H9 (cell line): ENCODE results near the gene LGALS9. TPM values are rescaled to one million over a fixed set of nuclear protein-coding genes. Genes with fewer than 3 reads are reported as not detected.

Experiments used
- DNase-seq: peaks from one replicate; pipeline ENCODE4 v3.0.0-alpha.2; 2017
- H2AFZ ChIP-seq: one replicate; pipeline ENCODE4 v1.6.1; 2013; ENCODE audit warnings: mild to moderate bottlenecking, low read length, control low read depth, moderate library complexity
- H2AK5ac ChIP-seq: 2 replicates; pipeline ENCODE4 v1.6.1; 2013; ENCODE audit warnings: low read length, control low read depth, mixed read lengths; ENCODE audit not compliant: insufficient read length
- H2BK120ac ChIP-seq: one replicate; pipeline ENCODE4 v1.6.1; 2013; ENCODE audit warnings: low read depth, mild to moderate bottlenecking, low read length, control low read depth, inconsistent platforms; ENCODE audit not compliant: poor library complexity, severe bottlenecking
- H2BK12ac ChIP-seq: 2 replicates; pipeline ENCODE4 v1.6.1; 2013; ENCODE audit warnings: low read length, control low read depth, mixed read lengths, low read depth; ENCODE audit not compliant: insufficient read length
- H2BK15ac ChIP-seq: 2 replicates; pipeline ENCODE4 v1.6.1; 2013; ENCODE audit warnings: low read depth, low read length, control low read depth
- H2BK20ac ChIP-seq: one replicate; pipeline ENCODE4 v1.6.1; 2013; ENCODE audit warnings: low read depth, mild to moderate bottlenecking, low read length, control low read depth, inconsistent platforms; ENCODE audit not compliant: poor library complexity, severe bottlenecking
- H2BK5ac ChIP-seq: 2 replicates; pipeline ENCODE4 v1.6.1; 2013; ENCODE audit warnings: low read length, control low read depth, mixed read lengths; ENCODE audit not compliant: insufficient read length
- H3K14ac ChIP-seq: 2 replicates; pipeline ENCODE4 v1.6.1; 2013; ENCODE audit warnings: low read length, control low read depth; ENCODE audit not compliant: insufficient read depth
- H3K18ac ChIP-seq: 2 replicates; pipeline ENCODE4 v1.6.1; 2013; ENCODE audit warnings: low read depth, mild to moderate bottlenecking, mixed read lengths, low read length, control low read depth; ENCODE audit not compliant: insufficient read length
- H3K23ac ChIP-seq: 2 replicates; pipeline ENCODE4 v1.6.1; 2013; ENCODE audit warnings: low read length, control low read depth, mixed read lengths, low read depth; ENCODE audit not compliant: insufficient read length
- H3K23me2 ChIP-seq: 2 replicates; pipeline ENCODE4 v1.6.1; 2013; ENCODE audit warnings: low read depth, mild to moderate bottlenecking, mixed read lengths, low read length, control low read depth; ENCODE audit not compliant: insufficient read length, poor library complexity, severe bottlenecking
- H3K27ac ChIP-seq: 2 replicates; pipeline ENCODE4 v1.5.1; 2013; ENCODE audit warnings: low read length, control low read depth, mixed read lengths, low read depth; ENCODE audit not compliant: insufficient read length
- H3K27me3 ChIP-seq: 2 replicates; pipeline ENCODE4 v1.6.1; 2013; ENCODE audit warnings: low read length, control low read depth, inconsistent platforms; ENCODE audit not compliant: insufficient read depth
- H3K4ac ChIP-seq: 2 replicates; pipeline ENCODE4 v1.6.1; 2013; ENCODE audit warnings: low read depth, mild to moderate bottlenecking, control low read depth, inconsistent platforms, low read length, moderate library complexity
- H3K4me1 ChIP-seq: 2 replicates; pipeline ENCODE4 v1.6.1; 2013; ENCODE audit warnings: low read length, control low read depth, inconsistent platforms; ENCODE audit not compliant: insufficient read depth
- H3K4me2 ChIP-seq: 2 replicates; pipeline ENCODE4 v1.6.1; 2013; ENCODE audit warnings: low read length, control low read depth, mixed read lengths; ENCODE audit not compliant: insufficient read length, insufficient read depth
- H3K56ac ChIP-seq: 2 replicates; pipeline ENCODE4 v1.6.1; 2013; ENCODE audit warnings: low read depth, mild to moderate bottlenecking, mixed read lengths, low read length, control low read depth; ENCODE audit not compliant: insufficient read length
- H3K79me1 ChIP-seq: 2 replicates; pipeline ENCODE4 v1.6.1; 2013; ENCODE audit warnings: low read depth, mild to moderate bottlenecking, moderate library complexity, low read length, control low read depth, inconsistent platforms; ENCODE audit not compliant: insufficient read depth, poor library complexity, severe bottlenecking
- H3K79me2 ChIP-seq: 2 replicates; pipeline ENCODE4 v1.6.1; 2013; ENCODE audit warnings: low read length, control low read depth, inconsistent platforms; ENCODE audit not compliant: insufficient read depth
- H3K9ac ChIP-seq: 2 replicates; pipeline ENCODE4 v1.6.1; 2013; ENCODE audit warnings: low read length, control low read depth, mixed read lengths; ENCODE audit not compliant: insufficient read length; ENCODE audit errors: extremely low read depth
- H3K9me3 ChIP-seq: one replicate; pipeline ENCODE4 v1.6.1; 2013; ENCODE audit warnings: low read depth, low read length, inconsistent platforms; ENCODE audit not compliant: control insufficient read depth
- H3T11ph ChIP-seq: one replicate; pipeline ENCODE4 v1.6.1; 2013; ENCODE audit warnings: mild to moderate bottlenecking, low read length, control low read depth, inconsistent platforms
- H4K20me1 ChIP-seq: one replicate; pipeline ENCODE4 v1.6.1; 2013; ENCODE audit not compliant: control insufficient read depth, insufficient read length, insufficient read depth
- H4K5ac ChIP-seq: 2 replicates; pipeline ENCODE4 v1.6.1; 2013; ENCODE audit warnings: low read depth, mild to moderate bottlenecking, mixed read lengths, low read length, control low read depth; ENCODE audit not compliant: insufficient read length
- H4K8ac ChIP-seq: replicated peaks from 2 replicates; pipeline ENCODE4 v1.6.1; 2013; ENCODE audit warnings: low read length, control low read depth, mixed read lengths, low read depth; ENCODE audit not compliant: insufficient read length
- H4K91ac ChIP-seq: 2 replicates; pipeline ENCODE4 v1.6.1; 2013; ENCODE audit warnings: low read depth, mild to moderate bottlenecking, moderate library complexity, mixed read lengths, low read length, control low read depth; ENCODE audit not compliant: insufficient read length
- H3K27ac Mint-ChIP-seq, 3 experiments: 2 replicates in 2 of 3; 3 replicates in 1 of 3; pipeline ENCODE4 v1.8.0; 2020 to 2021; ENCODE audit warnings: mixed read lengths in 3 of 3, mild to moderate bottlenecking in 1 of 3, moderate library complexity in 1 of 3
- H3K27me3 Mint-ChIP-seq: 2 replicates; pipeline ENCODE4 v1.8.0; 2021; ENCODE audit warnings: low read depth, mild to moderate bottlenecking, moderate library complexity, mixed read lengths
- H3K36me3 Mint-ChIP-seq, 3 experiments: 2 replicates in 2 of 3; 3 replicates in 1 of 3; pipeline ENCODE4 v1.8.0; 2020 to 2021; ENCODE audit warnings: low read depth in 3 of 3, mixed read lengths in 3 of 3; ENCODE audit not compliant: insufficient read depth in 1 of 3
- H3K4me1 Mint-ChIP-seq, 2 experiments: 2 replicates each; pipeline ENCODE4 v1.8.0; 2020; ENCODE audit warnings: mixed read lengths in 2 of 2
- H3K4me3 Mint-ChIP-seq, 2 experiments: 2 replicates in 1 of 2; 3 replicates in 1 of 2; pipeline ENCODE4 v1.8.0; 2020 to 2021; ENCODE audit warnings: mild to moderate bottlenecking in 2 of 2, mixed read lengths in 2 of 2, moderate library complexity in 1 of 2
- H3K9me3 Mint-ChIP-seq, 2 experiments: 2 replicates in 1 of 2; 3 replicates in 1 of 2; pipeline ENCODE4 v1.8.0; 2020; ENCODE audit warnings: mild to moderate bottlenecking in 2 of 2, mixed read lengths in 2 of 2, moderate library complexity in 1 of 2
- WGBS: extraction: QIAGEN DNeasy Blood & Tissue Kit; methylation state at CpG from one replicate; pipeline ENCODE4 v1.1.7; 2013; ENCODE audit warnings: missing lambda C conversion rate, low lambda C conversion rate, mixed read lengths; ENCODE audit not compliant: insufficient read length; ENCODE audit errors: extremely low coverage; 5-methylcytosine and 5-hydroxymethylcytosine counted together
- total RNA-seq: library from RNA; stranded (reverse); gene quantifications from 2 replicates; pipeline ENCODE4 v1.2.1, GENCODE V29; 2021
- TF ChIP-seq, protein P1 (sequence below): fragments of 200-600 bp; sonication (generic); conservative IDR thresholded peaks from 3 replicates; pipeline ENCODE4 v1.8.0; 2021; ENCODE audit warnings: antibody characterized with exemption, mild to moderate bottlenecking

LGALS9 gene
- total RNA-seq, 1 experiment from 2014 or later = 2.5 TPM

DNA sequence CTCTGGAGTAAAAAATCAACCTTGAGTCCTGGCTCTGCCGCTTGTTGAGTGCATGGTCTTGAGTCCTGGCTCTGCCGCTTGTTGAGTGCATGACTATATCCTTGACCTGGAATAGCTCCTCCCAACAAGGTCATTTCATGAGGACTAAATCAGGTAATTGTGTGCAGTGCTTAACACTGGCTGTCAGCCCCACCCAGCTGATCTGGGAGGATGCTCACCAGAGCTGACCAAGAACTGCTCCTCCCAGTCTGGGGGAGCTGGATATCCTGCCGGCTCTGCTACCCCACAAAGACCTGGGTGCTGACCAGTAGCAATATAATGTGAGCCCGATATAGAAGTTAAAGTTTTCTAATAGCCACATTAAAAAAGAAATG lies 20.7 kb upstream of the LGALS9 start:
- no peak overlapping the region for H4K5ac ChIP-seq
- no peak overlapping the region for H2BK15ac ChIP-seq
- H3K23ac ChIP-seq = no peak overlapping the region
- no CpG with 5 or more reads among the region's 4 CpGs for WGBS
- no peak overlapping the region for H3K18ac ChIP-seq
- H3T11ph ChIP-seq = no peak overlapping the region
- no peaks in the 10 kb centered on the region for H3K79me2 ChIP-seq
- H4K8ac ChIP-seq = no peak overlapping the region
- no peak overlapping the region for H2BK20ac ChIP-seq
- no peaks in the 10 kb centered on the region for H3K9me3 ChIP-seq
- no peaks in the 10 kb centered on the region for H3K27me3 Mint-ChIP-seq
- no peaks in the 10 kb centered on the region for H4K20me1 ChIP-seq
- no peak overlapping the region for H4K91ac ChIP-seq
- H3K27ac ChIP-seq = no peak overlapping the region
- H3K4me2 ChIP-seq = no peak overlapping the region
- H3K79me1 ChIP-seq = no peaks in the 10 kb centered on the region
- H3K27ac Mint-ChIP-seq = no peak overlapping the region; a peak in 1 of 7 replicates
- no peak overlapping the region for H2BK12ac ChIP-seq
- TF ChIP-seq, protein P1, sequence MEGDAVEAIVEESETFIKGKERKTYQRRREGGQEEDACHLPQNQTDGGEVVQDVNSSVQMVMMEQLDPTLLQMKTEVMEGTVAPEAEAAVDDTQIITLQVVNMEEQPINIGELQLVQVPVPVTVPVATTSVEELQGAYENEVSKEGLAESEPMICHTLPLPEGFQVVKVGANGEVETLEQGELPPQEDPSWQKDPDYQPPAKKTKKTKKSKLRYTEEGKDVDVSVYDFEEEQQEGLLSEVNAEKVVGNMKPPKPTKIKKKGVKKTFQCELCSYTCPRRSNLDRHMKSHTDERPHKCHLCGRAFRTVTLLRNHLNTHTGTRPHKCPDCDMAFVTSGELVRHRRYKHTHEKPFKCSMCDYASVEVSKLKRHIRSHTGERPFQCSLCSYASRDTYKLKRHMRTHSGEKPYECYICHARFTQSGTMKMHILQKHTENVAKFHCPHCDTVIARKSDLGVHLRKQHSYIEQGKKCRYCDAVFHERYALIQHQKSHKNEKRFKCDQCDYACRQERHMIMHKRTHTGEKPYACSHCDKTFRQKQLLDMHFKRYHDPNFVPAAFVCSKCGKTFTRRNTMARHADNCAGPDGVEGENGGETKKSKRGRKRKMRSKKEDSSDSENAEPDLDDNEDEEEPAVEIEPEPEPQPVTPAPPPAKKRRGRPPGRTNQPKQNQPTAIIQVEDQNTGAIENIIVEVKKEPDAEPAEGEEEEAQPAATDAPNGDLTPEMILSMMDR = no peak
- H3K14ac ChIP-seq = no peak overlapping the region
- H3K9me3 Mint-ChIP-seq = no peaks in the 10 kb centered on the region
- H3K27me3 ChIP-seq = no peaks in the 10 kb centered on the region
- no peak overlapping the region for H2AFZ ChIP-seq
- no peaks in the 10 kb centered on the region for H3K4me1 Mint-ChIP-seq
- no peak overlapping the region for H3K56ac ChIP-seq
- no peak overlapping the region for H2BK120ac ChIP-seq
- H3K36me3 Mint-ChIP-seq = peaks cover 2 to 60% (median 25%) of the 10 kb centered on the region in 3 experiments
- H3K9ac ChIP-seq = no peak overlapping the region
- H3K4ac ChIP-seq = no peak overlapping the region
- no peaks in the 10 kb centered on the region for H3K4me1 ChIP-seq
- no peaks in the 10 kb centered on the region for H3K23me2 ChIP-seq
- no peak overlapping the region for H3K4me3 Mint-ChIP-seq
- no peak overlapping the region for H2AK5ac ChIP-seq
- DNase-seq = no peak
- H2BK5ac ChIP-seq = no peak overlapping the region
